Kidney (tissue), 14 donors: Measurements from ENCODE around the gene OR51B2. TPM values are rescaled to one million over a fixed set of nuclear protein-coding genes. Genes with fewer than 3 reads are reported as not detected.

Experiments
- DNase-seq, 5 donors: peaks; one replicate each; pipeline ENCODE4 v3.0.0-alpha.2; 2013 to 2020
- FAIRE-seq: peaks from 2 replicates; lab custom pipeline; 2012; peaks lifted over from hg19 to GRCh38; lab: Jason Lieb, UNC
- H3K27ac ChIP-seq, 2 donors: one replicate each; pipeline ENCODE4 v1.7.0; 2013; ENCODE audit warnings: low read depth in 2 of 2, low read length in 2 of 2, inconsistent platforms in 1 of 2
- H3K27me3 ChIP-seq: one replicate; pipeline ENCODE4 v1.7.1; 2013; ENCODE audit warnings: low read length, inconsistent platforms; ENCODE audit not compliant: control insufficient read depth, insufficient read depth
- H3K36me3 ChIP-seq, 3 donors: one replicate each; pipeline versions ENCODE4 v1.7.0 to v1.7.1; 2013; ENCODE audit warnings: low read length in 3 of 3, control low read depth in 1 of 3, inconsistent platforms in 1 of 3; ENCODE audit not compliant: insufficient read depth in 3 of 3, control insufficient read depth in 2 of 3
- H3K4me1 ChIP-seq, 3 donors: one replicate each; pipeline versions ENCODE4 v1.7.0 to v1.7.1; 2013; ENCODE audit warnings: low read length in 3 of 3, inconsistent platforms in 1 of 3, low read depth in 1 of 3; ENCODE audit not compliant: control insufficient read depth in 2 of 3, insufficient read depth in 2 of 3
- H3K4me3 ChIP-seq, 3 donors: one replicate each; pipeline versions ENCODE4 v1.7.0 to v1.8.1; 2013; ENCODE audit warnings: low read length in 3 of 3, control low read depth in 1 of 3, inconsistent platforms in 1 of 3
- H3K9ac ChIP-seq, 3 donors: one replicate each; pipeline versions ENCODE4 v1.7.0 to v1.7.1; 2013; ENCODE audit warnings: low read length in 3 of 3, control low read depth in 1 of 3, inconsistent platforms in 1 of 3
- H3K9me3 ChIP-seq, 3 donors: one replicate each; pipeline versions ENCODE4 v1.7.0 to v1.7.1; 2013; ENCODE audit warnings: low read length in 3 of 3, control low read depth in 1 of 3, inconsistent platforms in 1 of 3; ENCODE audit not compliant: control insufficient read depth in 2 of 3, insufficient read depth in 1 of 3
- CTCF ChIP-seq: IDR thresholded peaks from 3 replicates; pipeline ENCODE4 v1.5.1; 2012; ENCODE audit warnings: mild to moderate bottlenecking, moderate library complexity, borderline replicate concordance; ENCODE audit not compliant: insufficient read depth; ENCODE audit errors: extremely low read depth
- intact Hi-C: fragments of 100-400 bp; cut with DNase I; formaldehyde crosslinking; loops from one replicate; pipeline ENCODE4 v1.11.1; 2022
- polyA plus RNA-seq: library from polyadenylated mRNA; stranded (reverse); fragments of 350-450 nt; fragmentation: Illumina TruSeq; extraction: RNeasy Lipid Tissue Mini Kit (QIAGEN cat#74804); gene quantifications from one replicate; pipeline ENCODE4 v1.2.3, GENCODE V29; 2014; ENCODE audit warnings: low read depth, low replicate concordance; ENCODE audit not compliant: insufficient read depth
- total RNA-seq: library from RNA; stranded (reverse); fragmentation: NEBNext Ultra II Directional; extraction: Animal tissue kit (Norgen Biotek cat#: 25700); gene quantifications from one replicate; pipeline ENCODE4 v1.2.1, GENCODE V29; 2021
- donor health status: control.
- donor health status: control.
- donor health status: control.
- donor health status: control.
- donor health status: control.
- donor health status: DM: yes; HTN: yes; CAD: no.
- donor health status: Normal renal cell carcinoma (clear cell type).

Gene OR51B2
- total and polyA plus RNA-seq, 2 donors from 2014 or later = not detected

- Histone ChIP-seq H3K27ac (no peak overlapping the region), H3K9ac (no peak overlapping the region), H3K36me3 (no peaks in the 10 kb centered on the region), H3K4me3 (no peak overlapping the region), H3K4me1 (no peaks in the 10 kb centered on the region), H3K9me3 (no peaks in the 10 kb centered on the region), H3K27me3 (no peaks in the 10 kb centered on the region)
- FAIRE-seq = no peak
- TF ChIP-seq CTCF = no peak
- intact Hi-C loops = no loop called here
- DNase-seq = no peak
Measured at GRCh38 chr11:5349550-5349949, 25.5 kb upstream of the OR51B2 start.

GRCh38 chr11:5348551-5349194, 24.6 kb upstream of the OR51B2 start:
- TF ChIP-seq CTCF = no peak
- Histone ChIP-seq H3K27ac (no peak overlapping the region), H3K36me3 (no peaks in the 10 kb centered on the region), H3K27me3 (no peaks in the 10 kb centered on the region), H3K4me1 (no peaks in the 10 kb centered on the region), H3K9ac (no peak overlapping the region), H3K4me3 (no peak overlapping the region), H3K9me3 (no peaks in the 10 kb centered on the region)
- no peak for FAIRE-seq
- no peak for DNase-seq
- intact Hi-C loops = no loop called here

- DNase-seq (no peak), FAIRE-seq (no peak)
- Histone ChIP-seq H3K4me3 (no peak overlapping the region), H3K9me3 (no peaks in the 10 kb centered on the region), H3K4me1 (no peaks in the 10 kb centered on the region), H3K9ac (no peak overlapping the region), H3K36me3 (no peaks in the 10 kb centered on the region), H3K27ac (no peak overlapping the region), H3K27me3 (no peaks in the 10 kb centered on the region)
- intact Hi-C loops = no loop called here
- no peak for TF ChIP-seq CTCF
Measured at GRCh38 chr11:5345831-5346230, 21.7 kb upstream of the OR51B2 start.
